Neural crest cell (in vitro differentiated cells): ENCODE measurements around the gene DMBX1. TPM values are rescaled to one million over a fixed set of nuclear protein-coding genes. Genes with fewer than 3 reads are reported as not detected.

Source experiments
- DNase-seq: peaks from one replicate; pipeline ENCODE4 v3.0.0; 2021; ENCODE audit warnings: low read depth, mixed read lengths, low spot score
- H3K27ac Mint-ChIP-seq: one replicate; pipeline ENCODE4 v1.8.0; 2021; ENCODE audit warnings: mild to moderate bottlenecking, mixed read lengths; ENCODE audit not compliant: unreplicated experiment
- H3K27me3 Mint-ChIP-seq: 2 replicates; pipeline ENCODE4 v1.8.0; 2021; ENCODE audit warnings: low read depth, mild to moderate bottlenecking, mixed read lengths
- H3K36me3 Mint-ChIP-seq: 2 replicates; pipeline ENCODE4 v1.8.0; 2021; ENCODE audit warnings: low read depth, mild to moderate bottlenecking, mixed read lengths
- H3K4me1 Mint-ChIP-seq: 2 replicates; pipeline ENCODE4 v1.8.0; 2021; ENCODE audit warnings: mixed read lengths
- H3K4me3 Mint-ChIP-seq: one replicate; pipeline ENCODE4 v1.8.0; 2021; ENCODE audit warnings: mild to moderate bottlenecking, mixed read lengths
- H3K9me3 Mint-ChIP-seq: 2 replicates; pipeline ENCODE4 v1.8.0; 2021; ENCODE audit warnings: mixed read lengths
- total RNA-seq: library from RNA; stranded (reverse); gene quantifications from 2 replicates; pipeline ENCODE4 v1.2.1, GENCODE V29; 2021
- TF ChIP-seq, protein P1 (sequence below): fragments of 200-600 bp; sonication (generic); conservative IDR thresholded peaks from 2 replicates; pipeline ENCODE4 v1.5.0; 2021; ENCODE audit warnings: antibody characterized with exemption, mild to moderate bottlenecking

DMBX1 gene
- total RNA-seq, 1 donor from 2014 or later = not detected

DNA sequence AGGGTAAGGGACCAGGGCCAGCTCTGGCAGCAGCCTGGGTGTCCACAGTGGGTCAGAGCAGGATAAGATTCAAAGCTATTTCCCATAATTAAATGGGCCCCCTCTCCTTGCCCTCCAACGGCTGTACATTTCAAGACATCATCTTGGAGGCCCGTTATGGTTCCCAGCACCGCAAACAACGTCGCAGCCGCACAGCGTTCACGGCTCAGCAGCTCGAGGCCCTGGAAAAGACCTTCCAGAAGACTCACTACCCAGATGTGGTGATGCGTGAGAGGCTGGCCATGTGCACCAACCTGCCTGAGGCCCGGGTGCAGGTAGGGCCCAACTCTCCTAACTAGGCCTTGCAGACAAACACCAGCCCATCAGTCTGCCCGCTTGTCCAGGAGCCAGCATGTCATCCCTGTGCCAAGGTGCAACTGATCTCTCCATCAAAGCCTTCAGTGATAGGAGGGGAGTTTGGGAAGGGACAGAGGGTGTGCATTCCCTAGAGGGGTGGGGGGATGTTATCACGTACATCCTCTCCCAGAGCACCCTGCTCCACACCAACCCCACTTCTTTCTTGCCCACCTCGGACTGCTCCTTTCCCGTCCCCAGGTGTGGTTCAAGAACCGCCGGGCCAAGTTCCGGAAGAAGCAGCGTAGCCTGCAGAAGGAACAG, 20.8 kb downstream of the DMBX1 start:
- Mint-ChIP-seq H3K27ac (no peak overlapping the region), H3K9me3 (no peaks in the 10 kb centered on the region), H3K4me1 (peaks cover 7% of the 10 kb centered on the region), H3K27me3 (peaks cover 22% of the 10 kb centered on the region), H3K4me3 (no peak overlapping the region), H3K36me3 (no peaks in the 10 kb centered on the region)
- DNase-seq = no peak
- TF ChIP-seq, protein P1, sequence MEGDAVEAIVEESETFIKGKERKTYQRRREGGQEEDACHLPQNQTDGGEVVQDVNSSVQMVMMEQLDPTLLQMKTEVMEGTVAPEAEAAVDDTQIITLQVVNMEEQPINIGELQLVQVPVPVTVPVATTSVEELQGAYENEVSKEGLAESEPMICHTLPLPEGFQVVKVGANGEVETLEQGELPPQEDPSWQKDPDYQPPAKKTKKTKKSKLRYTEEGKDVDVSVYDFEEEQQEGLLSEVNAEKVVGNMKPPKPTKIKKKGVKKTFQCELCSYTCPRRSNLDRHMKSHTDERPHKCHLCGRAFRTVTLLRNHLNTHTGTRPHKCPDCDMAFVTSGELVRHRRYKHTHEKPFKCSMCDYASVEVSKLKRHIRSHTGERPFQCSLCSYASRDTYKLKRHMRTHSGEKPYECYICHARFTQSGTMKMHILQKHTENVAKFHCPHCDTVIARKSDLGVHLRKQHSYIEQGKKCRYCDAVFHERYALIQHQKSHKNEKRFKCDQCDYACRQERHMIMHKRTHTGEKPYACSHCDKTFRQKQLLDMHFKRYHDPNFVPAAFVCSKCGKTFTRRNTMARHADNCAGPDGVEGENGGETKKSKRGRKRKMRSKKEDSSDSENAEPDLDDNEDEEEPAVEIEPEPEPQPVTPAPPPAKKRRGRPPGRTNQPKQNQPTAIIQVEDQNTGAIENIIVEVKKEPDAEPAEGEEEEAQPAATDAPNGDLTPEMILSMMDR = no peak

DNA sequence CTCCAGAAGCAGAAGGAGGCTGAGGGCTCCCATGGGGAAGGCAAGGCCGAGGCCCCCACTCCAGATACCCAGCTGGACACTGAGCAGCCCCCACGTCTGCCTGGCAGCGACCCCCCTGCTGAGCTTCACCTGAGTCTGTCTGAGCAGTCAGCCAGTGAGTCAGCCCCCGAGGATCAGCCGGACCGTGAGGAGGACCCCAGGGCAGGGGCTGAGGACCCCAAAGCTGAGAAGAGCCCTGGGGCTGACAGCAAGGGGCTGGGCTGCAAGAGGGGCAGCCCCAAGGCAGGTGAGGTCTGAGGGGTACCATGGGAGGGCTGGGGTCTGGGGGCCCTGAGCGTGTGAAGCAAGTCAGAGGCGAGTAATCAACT, 21.3 kb downstream of the DMBX1 start:
- Mint-ChIP-seq H3K9me3 (no peaks in the 10 kb centered on the region), H3K36me3 (no peaks in the 10 kb centered on the region), H3K27me3 (peaks cover 26% of the 10 kb centered on the region), H3K4me3 (no peak overlapping the region), H3K4me1 (peaks cover 7% of the 10 kb centered on the region), H3K27ac (no peak overlapping the region)
- no peak for DNase-seq
- TF ChIP-seq, protein P1 = no peak

DNA sequence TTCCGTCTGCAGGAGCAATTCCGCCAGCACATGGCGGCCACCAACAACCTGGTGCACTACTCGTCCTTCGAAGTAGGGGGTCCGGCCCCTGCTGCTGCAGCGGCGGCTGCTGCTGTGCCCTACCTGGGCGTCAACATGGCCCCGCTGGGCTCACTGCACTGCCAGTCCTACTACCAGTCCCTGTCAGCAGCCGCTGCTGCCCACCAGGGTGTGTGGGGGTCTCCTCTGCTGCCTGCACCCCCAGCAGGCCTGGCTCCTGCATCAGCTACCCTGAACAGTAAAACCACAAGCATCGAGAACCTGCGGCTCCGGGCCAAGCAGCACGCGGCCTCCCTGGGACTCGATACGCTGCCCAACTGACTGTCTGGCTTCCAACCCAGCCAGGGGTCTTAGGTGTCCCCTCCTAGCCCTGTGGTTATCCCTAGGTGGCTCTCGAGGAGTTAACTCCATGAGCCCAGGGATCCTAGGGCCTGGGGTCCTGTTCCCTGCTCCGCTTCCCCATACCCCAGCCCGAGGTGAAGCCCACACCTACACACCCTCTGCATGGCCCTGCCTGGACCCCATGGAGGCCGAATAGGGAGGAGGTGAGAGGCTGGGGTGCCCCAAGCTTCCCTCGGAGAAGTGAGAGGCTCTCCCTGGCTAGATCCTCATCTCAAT, 22.6 kb downstream of the DMBX1 start:
- Mint-ChIP-seq H3K27me3 (peaks cover 39% of the 10 kb centered on the region), H3K4me1 (peaks cover 2% of the 10 kb centered on the region), H3K27ac (no peak overlapping the region), H3K4me3 (no peak overlapping the region), H3K9me3 (no peaks in the 10 kb centered on the region), H3K36me3 (no peaks in the 10 kb centered on the region)
- no peak for DNase-seq
- TF ChIP-seq, protein P1 = no peak

DNA sequence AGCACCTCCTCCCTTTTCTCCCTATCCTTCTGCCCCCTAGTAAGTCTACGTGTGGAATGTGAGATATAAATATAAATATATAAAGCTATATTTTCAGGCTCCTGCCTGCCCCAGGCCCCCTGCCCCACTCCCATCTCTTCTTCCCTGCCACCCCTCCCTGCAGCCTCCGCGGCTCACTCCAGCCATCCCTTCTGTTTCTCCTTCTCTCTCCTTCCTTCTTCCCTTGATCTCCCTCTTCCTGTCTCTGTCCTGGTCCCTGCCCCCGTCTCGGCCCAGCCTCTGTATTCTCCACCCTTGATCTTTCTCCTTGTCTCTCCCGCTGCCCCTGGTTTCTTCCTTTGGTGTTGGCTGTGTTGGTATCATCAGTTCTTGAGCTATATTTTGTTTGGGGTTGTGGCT, 23.2 kb downstream of the DMBX1 start:
- Mint-ChIP-seq H3K9me3 (no peaks in the 10 kb centered on the region), H3K27ac (no peak overlapping the region), H3K36me3 (no peaks in the 10 kb centered on the region), H3K4me1 (no peaks in the 10 kb centered on the region), H3K4me3 (no peak overlapping the region), H3K27me3 (peaks cover 44% of the 10 kb centered on the region)
- TF ChIP-seq, protein P1 = no peak
- no peak for DNase-seq

DNA sequence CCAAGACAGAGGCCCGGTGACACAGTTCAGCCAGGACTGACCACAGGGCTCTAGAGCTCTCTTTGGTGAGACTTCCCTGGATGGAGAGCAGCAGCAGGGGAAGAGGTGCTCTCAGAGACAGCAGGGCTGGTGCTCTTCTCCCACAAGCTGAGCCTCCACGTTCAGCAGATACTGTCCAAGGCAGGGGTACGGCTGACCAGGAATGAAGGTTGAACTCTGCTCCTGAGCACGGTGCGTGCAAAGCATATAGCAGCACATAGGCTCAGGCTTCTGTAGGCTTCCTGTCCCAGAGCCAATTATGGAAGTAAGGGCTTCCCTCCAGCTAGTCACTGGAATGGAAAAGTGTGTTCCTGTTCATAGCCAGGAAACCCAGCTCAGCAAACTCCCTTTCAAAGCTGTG, 23.9 kb downstream of the DMBX1 start:
- DNase-seq = no peak
- Mint-ChIP-seq H3K27me3 (peaks cover 48% of the 10 kb centered on the region), H3K4me3 (no peak overlapping the region), H3K4me1 (no peaks in the 10 kb centered on the region), H3K36me3 (no peaks in the 10 kb centered on the region), H3K27ac (no peak overlapping the region), H3K9me3 (no peaks in the 10 kb centered on the region)
- TF ChIP-seq, protein P1 = no peak
